Duodenal mucosa (tissue), 2 donors: ENCODE measurements around the gene SSR2.

Source experiments
- H3K27ac ChIP-seq: one replicate; pipeline ENCODE4 v1.7.0; 2013; ENCODE audit warnings: low read depth, low read length
- H3K27me3 ChIP-seq, 2 donors: one replicate each; pipeline ENCODE4 v1.7.0; 2013; ENCODE audit warnings: low read length in 2 of 2, control low read depth in 1 of 2; ENCODE audit not compliant: insufficient read depth in 2 of 2, control insufficient read depth in 1 of 2
- H3K36me3 ChIP-seq, 2 donors: one replicate each; pipeline ENCODE4 v1.7.0; 2013; ENCODE audit warnings: low read length in 2 of 2, control low read depth in 1 of 2; ENCODE audit not compliant: insufficient read depth in 2 of 2, control insufficient read depth in 1 of 2
- H3K4me1 ChIP-seq, 2 donors: one replicate each; pipeline ENCODE4 v1.7.0; 2013; ENCODE audit warnings: low read length in 2 of 2, control low read depth in 1 of 2; ENCODE audit not compliant: insufficient read depth in 2 of 2, control insufficient read depth in 1 of 2
- H3K4me3 ChIP-seq, 2 donors: one replicate each; pipeline ENCODE4 v1.7.0; 2013; ENCODE audit warnings: low read length in 2 of 2, low read depth in 1 of 2
- H3K9ac ChIP-seq, 2 donors: one replicate each; pipeline ENCODE4 v1.7.0; 2013; ENCODE audit warnings: low read length in 2 of 2, low read depth in 1 of 2
- H3K9me3 ChIP-seq, 2 donors: one replicate each; pipeline ENCODE4 v1.7.0; 2013; ENCODE audit warnings: low read length in 2 of 2, control low read depth in 1 of 2; ENCODE audit not compliant: control insufficient read depth in 1 of 2

Gene SSR2

GRCh38 chr1:156060937-156061636 lies 40.3 kb upstream of the SSR2 start, which contains the start of gene RAB25:
RAB25 (plus strand) TSS chr1:156061160; CDS start chr1:156061401, 241 bp downstream.
- H3K27me3 ChIP-seq = no peaks in the 10 kb centered on the region
- H3K27ac ChIP-seq = peak within 1 kb of the TSS; percentile 46
- H3K9me3 ChIP-seq = no peaks in the 10 kb centered on the region
- peak within 1 kb of the TSS; percentile 86 to 87 for H3K4me3 ChIP-seq
- H3K9ac ChIP-seq = peak within 1 kb of the TSS; percentile 64 to 85
- H3K4me1 ChIP-seq = peaks cover 0 to 13% of the 10 kb centered on the region in 2 donors
- peaks cover 0 to 18% of the 10 kb centered on the region in 2 donors for H3K36me3 ChIP-seq

DNA sequence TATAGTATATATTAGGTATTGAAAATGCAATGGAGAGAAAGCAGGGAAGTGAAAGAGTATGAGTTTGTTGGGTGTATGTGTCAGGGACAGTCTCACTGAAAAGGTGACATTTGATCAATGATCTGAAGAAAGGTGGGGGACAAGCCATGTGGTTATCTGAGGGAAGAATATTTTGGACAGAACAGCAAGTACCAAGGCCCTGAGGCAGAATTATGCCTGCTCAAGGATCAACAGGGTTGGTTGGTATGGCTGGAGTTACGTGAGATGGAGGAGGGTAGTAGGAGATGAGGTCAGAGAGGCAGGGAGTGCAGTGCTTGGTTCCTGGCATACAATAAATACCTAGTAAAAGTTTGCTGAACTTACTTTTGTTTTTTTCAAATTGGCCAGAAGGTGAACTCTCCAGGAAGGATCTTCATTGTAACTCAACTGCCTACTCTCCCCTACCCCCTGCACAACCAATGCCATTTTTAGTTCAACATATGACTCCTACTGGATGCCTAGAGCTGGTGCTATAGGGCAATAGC lies 35.6 kb upstream of the SSR2 start:
- Histone ChIP-seq H3K4me3 (no peak overlapping the region), H3K9ac (no peak overlapping the region), H3K9me3 (no peaks in the 10 kb centered on the region), H3K36me3 (peaks cover 0 to 5% of the 10 kb centered on the region in 2 donors), H3K27me3 (no peaks in the 10 kb centered on the region), H3K27ac (no peak overlapping the region), H3K4me1 (peaks cover 7 to 24% of the 10 kb centered on the region in 2 donors)

DNA sequence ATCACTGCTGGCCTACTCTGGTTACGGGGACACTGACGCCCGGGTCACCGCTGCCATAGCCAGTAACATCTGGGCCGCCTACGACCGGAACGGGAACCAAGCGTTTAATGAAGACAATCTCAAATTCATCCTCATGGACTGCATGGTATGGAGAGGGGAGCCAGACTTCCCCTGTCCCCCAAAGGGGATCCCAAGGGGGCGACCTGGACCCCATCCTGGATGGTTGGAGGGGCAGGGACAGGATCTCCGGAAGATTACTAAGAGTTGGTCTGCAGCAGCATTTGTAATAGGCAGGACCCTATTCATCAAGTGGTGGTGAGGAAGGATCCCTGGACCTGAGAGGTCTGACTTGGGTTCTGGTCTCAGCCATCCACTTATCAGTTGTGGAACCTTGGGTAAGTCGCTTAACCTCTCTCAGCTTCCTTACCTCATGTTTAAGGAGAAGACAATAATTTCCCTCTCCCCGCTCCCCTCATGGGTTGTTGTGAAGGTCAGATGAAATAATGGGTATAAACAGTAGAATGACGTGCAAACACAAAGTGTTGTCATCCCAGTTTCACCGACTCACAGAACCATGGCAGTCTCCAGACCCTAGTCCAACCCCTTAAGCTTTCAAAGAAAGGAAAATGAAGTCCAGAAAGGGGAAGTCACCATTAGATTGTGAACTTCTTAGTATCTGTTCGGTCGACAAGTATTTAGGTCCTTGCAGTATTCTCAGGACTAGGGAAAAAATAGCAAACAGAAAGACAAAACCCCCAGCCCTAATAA lies 34.7 kb upstream of the SSR2 start:
- peak overlapping the region; percentile 94 to 95 for H3K9ac ChIP-seq
- peaks cover 7 to 24% of the 10 kb centered on the region in 2 donors for H3K4me1 ChIP-seq
- no peaks in the 10 kb centered on the region for H3K27me3 ChIP-seq
- no peaks in the 10 kb centered on the region for H3K9me3 ChIP-seq
- H3K36me3 ChIP-seq = peaks cover 0 to 5% of the 10 kb centered on the region in 2 donors
- no peak overlapping the region for H3K27ac ChIP-seq
- H3K4me3 ChIP-seq = peak overlapping the region; percentile 98

DNA sequence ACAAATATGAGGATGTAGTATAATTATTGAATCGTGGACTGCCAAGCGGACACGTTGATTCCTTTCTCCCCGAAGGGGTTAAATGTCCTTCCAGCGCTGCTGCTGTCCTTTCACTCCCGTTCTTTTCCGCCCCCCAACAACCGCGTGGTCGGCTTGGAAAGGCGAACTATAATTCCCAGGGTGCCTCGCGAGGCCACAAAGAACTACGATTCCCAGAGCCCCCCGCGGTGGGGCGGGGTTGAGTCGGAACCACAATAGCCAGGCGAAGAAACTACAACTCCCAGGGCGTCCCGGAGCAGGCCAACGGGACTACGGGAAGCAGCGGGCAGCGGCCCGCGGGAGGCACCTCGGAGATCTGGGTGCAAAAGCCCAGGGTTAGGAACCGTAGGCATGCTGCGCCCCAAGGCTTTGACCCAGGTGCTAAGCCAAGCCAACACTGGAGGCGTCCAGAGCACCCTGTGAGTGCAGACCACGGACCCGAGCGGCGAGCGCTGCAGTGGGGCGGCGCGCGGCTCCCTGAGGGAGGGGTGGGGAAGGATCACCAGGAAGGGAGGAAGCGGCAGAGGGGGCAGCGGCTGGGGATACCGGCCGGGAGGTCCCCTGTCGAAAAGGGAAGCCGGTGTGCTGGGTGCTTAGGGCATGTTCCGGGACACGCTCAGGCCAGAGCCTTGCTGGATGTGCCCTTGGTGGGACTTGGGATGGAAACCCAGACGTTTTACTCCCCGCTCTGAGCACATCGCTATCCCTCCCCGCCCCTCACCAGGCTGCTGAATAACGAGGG lies 33.9 kb upstream of the SSR2 start, which contains the start of gene LAMTOR2:
Gene LAMTOR2 (plus strand): TSS at position 283 of the 781 bp plus-strand sequence. CDS start 108 bp downstream, at position 391.
- H3K4me1 ChIP-seq = peaks cover 7 to 24% of the 10 kb centered on the region in 2 donors
- H3K9ac ChIP-seq = peak within 1 kb of the TSS; percentile 94 to 95
- peak within 1 kb of the TSS; percentile 82 for H3K27ac ChIP-seq
- H3K9me3 ChIP-seq = no peaks in the 10 kb centered on the region
- peaks cover 0 to 13% of the 10 kb centered on the region in 2 donors for H3K36me3 ChIP-seq
- peak within 1 kb of the TSS; percentile 98 for H3K4me3 ChIP-seq
- no peaks in the 10 kb centered on the region for H3K27me3 ChIP-seq

DNA sequence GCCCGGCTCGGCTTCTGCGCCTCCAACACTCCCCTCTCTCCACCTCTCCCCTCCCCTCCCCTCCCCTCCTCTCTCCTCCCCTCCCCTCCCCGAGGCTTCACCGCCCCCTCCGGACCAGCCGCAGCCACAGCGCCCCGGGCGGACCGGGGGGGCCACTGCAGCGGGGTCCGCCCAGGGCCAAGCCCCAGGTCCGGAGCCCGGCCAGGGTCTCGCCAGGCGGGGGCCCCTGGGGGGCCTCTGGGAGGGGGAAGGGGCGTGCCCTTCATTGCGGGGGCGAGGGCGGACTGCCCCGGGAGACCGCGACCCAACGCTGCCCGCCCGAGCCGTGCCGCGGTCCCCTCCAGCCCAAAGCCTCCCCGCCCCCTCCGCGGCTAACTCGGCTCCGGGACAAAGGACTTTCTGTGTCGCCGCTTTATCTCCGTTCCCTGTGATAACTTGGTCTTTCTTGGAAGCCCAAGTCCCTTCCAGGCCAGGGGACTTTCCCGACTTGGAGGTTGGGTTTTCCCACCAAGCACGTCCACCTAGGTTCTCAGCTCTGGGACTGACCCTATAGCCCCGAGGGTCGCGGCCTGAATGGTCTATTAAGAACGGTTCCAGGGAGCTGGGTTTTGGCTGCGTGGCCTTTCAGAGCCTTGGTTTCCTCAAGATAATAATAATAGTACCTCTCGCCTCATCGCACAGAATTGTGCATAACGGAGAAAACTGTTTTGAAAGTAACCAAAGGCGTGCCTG lies 33.2 kb upstream of the SSR2 start, which contains the start of gene UBQLN4:
Gene UBQLN4 (minus strand): TSS at position 31 of the 732 bp plus-strand sequence. CDS start 97 bp downstream, outside the sequence.
- peak within 1 kb of the TSS; percentile 98 for H3K4me3 ChIP-seq
- peak within 1 kb of the TSS; percentile 82 for H3K27ac ChIP-seq
- H3K27me3 ChIP-seq = no peaks in the 10 kb centered on the region
- H3K36me3 ChIP-seq = peaks cover 0 to 21% of the 10 kb centered on the region in 2 donors
- peaks cover 7 to 24% of the 10 kb centered on the region in 2 donors for H3K4me1 ChIP-seq
- no peaks in the 10 kb centered on the region for H3K9me3 ChIP-seq
- peak within 1 kb of the TSS; percentile 94 to 95 for H3K9ac ChIP-seq

- Histone ChIP-seq H3K4me1 (peaks cover 7 to 24% of the 10 kb centered on the region in 2 donors), H3K9ac (peak overlapping the region; percentile 44 to 60), H3K27ac (no peak overlapping the region), H3K27me3 (no peaks in the 10 kb centered on the region), H3K4me3 (peak overlapping the region; percentile 71 to 78), H3K36me3 (peaks cover 5 to 24% of the 10 kb centered on the region in 2 donors), H3K9me3 (no peaks in the 10 kb centered on the region)
These were observed 32.4 kb upstream of the SSR2 start for GRCh38 chr1:156052862-156053767.

DNA sequence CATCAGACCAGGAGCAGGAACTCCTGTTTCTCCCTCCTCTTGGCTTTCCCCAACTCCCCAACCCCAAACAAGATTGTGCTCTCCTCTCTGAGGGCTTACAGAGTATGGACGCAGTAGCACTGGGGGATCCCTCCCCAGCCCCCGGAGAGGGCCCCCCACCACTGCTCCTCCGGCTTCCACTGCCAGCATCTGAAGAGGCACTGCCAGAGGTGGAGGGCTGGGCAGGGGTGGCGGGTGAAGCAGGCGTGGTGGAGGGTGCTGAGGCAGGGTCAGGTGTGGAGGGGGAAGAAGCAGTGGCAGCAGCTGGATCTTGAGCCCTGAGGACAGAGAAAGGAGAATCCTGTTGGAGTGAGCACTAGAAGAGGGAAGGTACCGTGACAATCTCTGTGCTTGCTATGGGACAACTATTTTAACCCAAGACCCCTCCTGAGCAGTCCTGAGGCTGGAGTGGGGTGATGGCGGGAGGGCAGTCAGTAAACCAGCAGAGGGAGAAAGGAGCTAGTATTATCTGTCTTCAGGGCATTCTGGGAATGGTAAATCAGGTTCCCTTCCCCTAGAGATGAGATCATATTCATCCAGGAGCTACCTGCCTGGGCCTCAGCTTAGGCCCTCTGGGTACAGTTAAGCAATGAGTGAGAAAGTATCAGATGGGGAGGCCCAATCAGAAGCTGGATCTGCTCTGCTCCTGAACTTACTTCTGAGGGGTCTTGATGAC lies 30.4 kb upstream of the SSR2 start:
- H3K36me3 ChIP-seq = peaks cover 7 to 27% of the 10 kb centered on the region in 2 donors
- H3K4me1 ChIP-seq = peaks cover 7 to 19% of the 10 kb centered on the region in 2 donors
- H3K27me3 ChIP-seq = no peaks in the 10 kb centered on the region
- no peaks in the 10 kb centered on the region for H3K9me3 ChIP-seq
- no peak overlapping the region for H3K27ac ChIP-seq
- no peak overlapping the region for H3K9ac ChIP-seq
- H3K4me3 ChIP-seq = no peak overlapping the region

DNA sequence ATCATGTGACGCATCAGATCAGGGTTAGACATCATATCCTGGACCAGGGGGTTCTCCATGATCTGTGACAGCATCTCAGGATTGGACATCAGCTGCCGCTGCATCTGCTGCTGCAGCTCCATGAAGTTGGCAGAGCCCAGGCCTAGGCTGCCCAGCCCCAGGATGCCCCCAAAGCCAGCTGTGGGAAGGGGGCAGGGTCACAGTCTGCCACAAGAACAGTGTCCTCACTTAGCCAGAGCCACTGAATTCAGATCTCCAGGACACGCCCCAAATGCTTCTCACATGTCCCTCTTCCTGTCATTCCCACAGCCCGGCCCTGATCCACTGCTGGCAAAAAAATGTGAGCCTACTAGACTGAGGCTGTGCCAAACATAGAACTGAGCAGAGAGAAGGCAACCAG lies 29.6 kb upstream of the SSR2 start:
- Histone ChIP-seq H3K27me3 (no peaks in the 10 kb centered on the region), H3K4me3 (no peak overlapping the region), H3K27ac (no peak overlapping the region), H3K4me1 (peaks cover 2 to 11% of the 10 kb centered on the region in 2 donors), H3K36me3 (peaks cover 7 to 27% of the 10 kb centered on the region in 2 donors), H3K9ac (no peak overlapping the region), H3K9me3 (no peaks in the 10 kb centered on the region)
